ENCODE results near the gene SPECC1.

DNA sequence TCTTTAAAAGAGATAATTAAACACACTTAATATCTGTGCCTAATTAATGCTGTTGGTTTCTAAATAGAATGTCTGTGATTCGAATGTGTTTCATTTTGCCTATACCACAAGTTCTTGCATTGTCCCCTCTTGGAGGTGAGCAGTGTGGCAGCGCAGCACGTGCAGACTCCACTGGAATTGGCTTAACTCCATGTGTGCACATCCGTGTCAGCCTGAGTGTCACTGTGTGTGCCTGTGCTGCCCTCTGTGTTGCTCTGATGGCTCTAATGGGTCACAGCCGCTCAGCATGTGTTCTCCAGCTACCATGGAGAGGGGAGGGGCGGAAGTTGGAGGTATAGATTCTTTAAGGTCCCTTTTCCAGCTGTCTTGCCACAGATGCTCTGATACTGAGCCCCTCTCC, 226.6 kb downstream of the SPECC1 start:
- TF ChIP-seq, protein P1, sequence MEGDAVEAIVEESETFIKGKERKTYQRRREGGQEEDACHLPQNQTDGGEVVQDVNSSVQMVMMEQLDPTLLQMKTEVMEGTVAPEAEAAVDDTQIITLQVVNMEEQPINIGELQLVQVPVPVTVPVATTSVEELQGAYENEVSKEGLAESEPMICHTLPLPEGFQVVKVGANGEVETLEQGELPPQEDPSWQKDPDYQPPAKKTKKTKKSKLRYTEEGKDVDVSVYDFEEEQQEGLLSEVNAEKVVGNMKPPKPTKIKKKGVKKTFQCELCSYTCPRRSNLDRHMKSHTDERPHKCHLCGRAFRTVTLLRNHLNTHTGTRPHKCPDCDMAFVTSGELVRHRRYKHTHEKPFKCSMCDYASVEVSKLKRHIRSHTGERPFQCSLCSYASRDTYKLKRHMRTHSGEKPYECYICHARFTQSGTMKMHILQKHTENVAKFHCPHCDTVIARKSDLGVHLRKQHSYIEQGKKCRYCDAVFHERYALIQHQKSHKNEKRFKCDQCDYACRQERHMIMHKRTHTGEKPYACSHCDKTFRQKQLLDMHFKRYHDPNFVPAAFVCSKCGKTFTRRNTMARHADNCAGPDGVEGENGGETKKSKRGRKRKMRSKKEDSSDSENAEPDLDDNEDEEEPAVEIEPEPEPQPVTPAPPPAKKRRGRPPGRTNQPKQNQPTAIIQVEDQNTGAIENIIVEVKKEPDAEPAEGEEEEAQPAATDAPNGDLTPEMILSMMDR (IDR thresholded peaks at IDR 0.05; ENCODE audit: low read length): no peak
- no peak for TF ChIP-seq EZH2 (IDR thresholded peaks at IDR 0.05; ENCODE audit: borderline replicate concordance, low read length)

All from OCI-LY1 (cell line).